Fibroblast of upper back skin (primary cell): ENCODE results near the gene IZUMO1R.
"Not testable (repeated sequence)": the region's sequence is repeated elsewhere in the genome, so short reads cannot be mapped to it uniquely, and the experiment has no call there.

ENCODE experiments used
- DNase-seq: peaks from one replicate; pipeline ENCODE4 v3.0.0-alpha.2; 2013

Gene IZUMO1R

DNA sequence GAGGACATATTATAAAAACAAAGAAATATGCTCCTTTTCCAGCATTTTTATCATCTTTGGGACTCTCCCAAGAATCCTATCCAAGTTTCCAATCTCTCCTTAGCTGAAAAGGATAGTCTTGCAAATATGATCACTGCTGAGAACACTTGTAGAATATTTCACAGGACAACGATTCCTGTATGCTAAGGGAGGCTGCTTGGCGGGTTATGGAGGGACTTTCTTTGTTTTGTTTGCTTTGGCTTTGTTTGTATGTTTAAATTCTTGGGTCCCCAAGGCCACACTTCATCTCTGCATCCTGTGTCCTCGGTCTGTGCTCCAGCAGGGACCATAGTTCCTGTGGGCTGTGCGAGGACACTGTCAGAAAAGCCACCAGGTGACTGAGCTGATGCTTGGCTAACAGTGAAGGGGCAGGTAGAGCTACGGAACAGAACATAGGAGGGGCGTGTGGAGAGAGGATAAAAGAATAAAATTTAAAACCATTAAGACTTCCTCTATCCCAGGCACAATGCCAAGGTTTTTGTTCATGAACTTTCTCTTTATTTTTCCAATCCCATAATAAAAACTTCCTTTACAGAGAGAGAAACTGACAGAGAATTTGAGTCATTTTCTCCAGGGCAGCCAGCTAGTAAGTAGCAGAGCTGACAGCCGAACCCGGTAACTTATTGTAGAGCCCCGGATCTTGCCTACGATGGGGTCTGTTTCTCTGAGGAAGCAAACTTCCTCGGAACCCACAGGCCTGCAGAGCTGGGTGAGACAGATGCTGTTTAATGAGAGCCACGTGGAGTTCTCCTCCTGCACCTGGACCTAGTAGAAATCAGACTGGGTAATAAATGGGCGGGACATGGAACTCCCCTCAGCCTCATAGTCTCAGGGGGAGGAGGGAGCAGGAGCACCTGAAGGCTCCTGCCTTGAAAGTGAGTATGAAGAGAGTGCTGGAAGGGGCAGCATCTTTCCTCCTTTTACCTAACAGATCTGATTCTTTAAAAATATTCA lies at the start of gene IZUMO1R:
TSS of gene IZUMO1R (plus strand) at position 615 of the 993 bp plus-strand sequence. CDS start 1,057 bp downstream, outside the sequence.
- peak; percentile 9 for DNase-seq

DNA sequence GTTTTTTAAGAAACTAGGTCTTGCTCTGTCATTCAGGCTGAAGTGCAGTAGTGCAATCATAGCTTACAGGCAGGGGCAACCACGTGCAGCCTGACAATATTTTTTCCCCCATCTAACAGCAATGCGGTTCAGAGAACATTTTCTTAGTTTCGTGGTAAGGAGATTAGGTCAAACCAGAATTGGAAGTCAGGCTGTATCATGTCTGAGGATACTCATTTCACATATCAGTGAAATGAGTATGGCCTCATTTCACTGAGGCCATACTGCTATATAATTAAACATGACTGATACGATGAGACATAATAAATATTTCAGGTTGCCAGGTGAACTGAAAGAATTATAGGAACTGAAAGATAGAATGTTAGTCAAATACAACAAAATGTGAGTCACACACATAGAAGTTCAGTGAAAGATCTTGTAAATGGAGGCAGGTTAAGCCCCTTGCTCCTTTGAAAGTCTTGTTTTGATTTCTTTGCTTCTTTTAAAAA lies 32.5 kb upstream of the IZUMO1R start:
- no peak for DNase-seq

DNA sequence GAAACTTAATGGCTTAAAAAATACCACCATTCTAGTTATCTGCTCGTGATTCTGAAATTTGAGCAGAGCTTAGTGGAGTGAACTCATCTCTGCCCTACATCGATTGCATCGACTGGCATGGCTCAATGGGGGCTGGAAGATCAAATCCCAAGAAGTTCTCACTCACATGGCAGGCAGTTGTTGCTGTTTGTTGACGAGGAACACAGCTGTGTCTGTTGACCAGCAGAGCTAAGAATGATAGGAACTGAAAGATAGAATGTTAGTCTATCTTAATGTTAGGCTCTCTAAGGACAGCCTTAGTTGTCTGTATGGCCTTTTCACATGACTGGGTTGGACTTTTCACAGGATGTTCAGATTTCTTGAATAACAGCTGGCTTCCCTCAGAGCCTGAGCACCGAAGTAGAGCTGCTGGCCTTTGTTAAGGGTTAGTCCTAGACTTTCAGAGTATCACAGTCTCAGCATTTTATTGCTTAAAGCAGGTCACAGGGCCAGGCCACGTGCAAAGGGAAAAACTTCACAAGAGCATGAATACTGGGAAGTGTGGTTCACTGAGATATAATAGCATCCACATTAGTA lies 31.6 kb upstream of the IZUMO1R start:
- no peak for DNase-seq

DNA sequence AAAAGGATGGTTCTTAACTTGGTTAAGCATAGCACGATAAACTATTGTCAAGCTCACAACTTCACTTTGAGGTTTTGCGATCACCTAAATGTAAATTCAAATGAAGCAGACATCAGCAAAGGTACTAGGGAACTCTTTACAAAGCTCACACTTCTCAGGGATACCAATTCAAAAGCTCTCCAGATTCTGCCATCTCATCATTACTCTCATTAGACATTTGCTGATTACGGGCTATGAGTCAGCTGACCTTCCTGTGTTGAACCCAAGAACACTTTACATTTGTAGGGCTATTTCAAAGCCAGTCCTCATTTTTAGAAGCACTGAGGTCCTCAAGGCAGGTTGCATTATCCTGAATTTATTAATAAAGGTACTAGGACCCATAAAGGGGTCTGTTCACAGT lies 28.4 kb upstream of the IZUMO1R start:
- DNase-seq, result no peak

DNA sequence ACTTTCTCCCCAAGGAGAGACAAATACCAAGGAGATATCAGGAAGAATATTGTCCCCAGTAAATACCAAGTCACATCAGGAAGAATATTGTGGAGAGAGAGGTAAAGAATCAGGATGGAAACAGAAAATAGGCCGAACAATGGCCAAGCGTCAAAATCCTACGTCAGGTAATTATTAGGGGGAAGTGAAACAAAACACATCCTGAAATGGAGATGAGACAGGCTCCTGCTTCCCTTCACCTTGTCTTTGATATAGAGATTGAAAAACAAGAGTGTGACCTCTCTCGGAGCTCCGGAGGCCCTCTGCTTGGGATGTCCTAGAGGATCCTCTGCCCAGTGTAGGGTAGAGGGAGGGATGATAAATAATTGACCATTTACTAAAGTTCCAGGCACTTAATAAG lies 27.4 kb upstream of the IZUMO1R start:
- DNase-seq, result no peak

DNA sequence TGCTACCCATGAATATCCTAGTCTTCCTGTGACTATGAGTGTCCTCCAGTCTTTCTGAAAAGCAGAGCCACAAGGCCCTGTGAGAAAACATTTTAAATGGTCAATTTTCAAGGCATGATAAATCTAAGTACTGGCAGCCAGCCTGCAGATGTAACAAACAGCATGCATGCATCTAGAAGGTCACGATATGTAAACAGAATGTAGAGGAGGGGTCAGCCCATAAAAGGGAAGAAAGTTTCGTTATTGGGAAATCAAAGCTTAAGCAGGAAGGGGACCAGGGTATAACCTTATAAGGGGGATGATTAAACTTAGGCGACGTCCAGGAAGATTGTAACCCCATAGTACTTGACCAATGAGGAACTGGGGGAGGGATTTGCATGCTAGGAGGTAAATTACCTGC lies 26.2 kb upstream of the IZUMO1R start:
- DNase-seq, result not testable (repeated sequence)

DNA sequence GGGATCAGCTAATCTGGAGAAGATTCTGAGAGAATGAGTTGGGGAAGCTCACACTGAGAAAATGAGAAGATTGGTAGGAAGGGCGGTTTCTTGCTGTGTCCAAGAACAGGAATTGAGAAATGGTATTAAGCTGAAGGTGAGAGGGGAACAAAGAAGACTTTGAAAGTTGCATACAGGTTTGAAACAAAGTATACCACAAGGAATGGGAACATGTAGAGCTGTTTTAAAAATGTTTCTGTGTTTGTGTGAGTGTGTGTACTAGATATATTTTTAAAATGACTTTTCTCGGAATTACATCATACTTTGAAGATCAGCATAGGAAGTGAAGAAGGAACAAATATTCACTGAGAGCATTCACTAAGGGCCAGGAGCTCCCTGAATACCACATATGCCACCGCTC lies 24.4 kb upstream of the IZUMO1R start:
- DNase-seq, result no peak

DNA sequence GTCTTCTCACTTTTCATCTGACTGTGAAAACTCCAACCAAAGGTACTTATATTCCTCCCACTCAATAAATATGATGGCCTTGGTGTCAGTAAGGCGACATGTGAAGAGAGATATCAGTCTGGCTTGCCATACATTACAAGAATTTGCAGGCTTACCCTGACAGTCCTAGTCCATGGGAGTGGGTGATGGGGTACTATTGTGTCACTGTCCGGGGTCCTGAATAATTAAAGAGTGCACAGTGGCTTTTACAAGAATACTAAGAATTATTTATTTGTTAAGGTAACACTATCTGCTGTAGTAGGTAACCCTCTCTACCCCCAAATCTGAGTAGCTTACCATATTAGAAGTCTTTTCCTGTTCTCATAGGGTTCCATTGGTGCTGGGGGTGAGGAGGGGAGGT lies 23.1 kb upstream of the IZUMO1R start:
- DNase-seq, result no peak

DNA sequence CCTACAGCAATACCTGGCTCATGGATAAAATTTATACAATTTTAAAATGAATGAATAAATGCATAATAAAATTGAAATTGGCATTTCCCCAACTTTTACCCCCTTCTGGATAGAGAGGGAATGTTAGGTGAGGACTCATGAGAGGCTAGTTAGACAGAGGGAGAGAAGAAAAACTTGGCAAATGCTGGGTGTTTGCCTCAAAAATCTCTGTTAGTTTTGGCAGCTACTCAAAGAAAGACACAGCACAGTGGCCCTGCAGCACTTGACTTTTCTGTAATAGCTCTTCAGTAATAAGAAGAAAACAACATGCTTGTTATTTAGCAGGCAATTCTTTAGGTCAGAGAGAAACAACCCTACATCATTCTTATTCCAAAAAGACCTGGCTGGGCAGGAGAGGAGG lies 20.7 kb upstream of the IZUMO1R start:
- DNase-seq, result no peak

DNA sequence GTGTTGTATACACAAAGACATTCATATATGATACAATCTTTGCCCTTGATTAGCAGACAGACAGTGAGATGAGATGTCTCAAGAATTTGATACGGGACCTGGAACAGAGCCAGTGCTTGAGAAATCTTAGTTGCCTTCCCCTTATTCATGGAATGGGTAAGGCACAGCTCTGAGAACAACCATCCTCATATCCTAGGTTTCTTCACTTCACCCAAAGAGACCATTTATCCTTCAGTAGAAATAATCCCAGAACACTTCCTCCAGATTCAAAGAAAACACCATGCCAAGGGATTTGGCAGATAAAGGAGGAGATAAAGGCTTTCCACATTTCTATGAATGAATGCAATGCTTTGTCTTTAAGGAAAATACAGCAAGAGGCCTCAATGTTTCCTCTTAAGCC lies 8.8 kb upstream of the IZUMO1R start:
- no peak for DNase-seq

DNA sequence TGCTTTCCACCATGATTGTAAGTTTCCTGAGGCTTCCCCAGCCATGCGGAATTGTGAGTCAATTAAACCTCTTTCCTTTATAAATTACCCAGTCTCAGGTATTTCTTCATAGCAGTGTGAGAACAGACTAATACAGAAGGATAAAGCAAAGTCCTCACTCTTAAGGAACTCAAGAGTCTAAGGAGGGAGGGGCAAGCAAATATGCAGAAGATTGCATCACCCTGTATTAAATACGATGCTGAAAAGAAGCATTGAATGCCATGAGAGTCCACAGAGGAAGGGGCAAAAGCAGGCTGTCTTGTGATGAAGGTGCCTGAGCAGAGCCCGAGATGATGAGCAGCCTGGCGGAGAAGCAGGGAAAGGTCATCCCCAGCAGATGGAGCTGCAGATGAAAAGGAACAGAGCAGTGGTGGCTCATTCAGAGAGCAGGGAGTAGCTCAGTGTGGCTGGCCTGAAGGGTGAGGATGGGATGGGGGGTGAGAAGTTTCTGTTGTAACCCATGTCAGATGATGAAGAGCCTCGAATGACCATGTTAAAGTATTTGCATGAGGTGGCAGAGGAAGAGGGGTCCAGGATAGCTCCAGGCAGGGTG lies 6.3 kb upstream of the IZUMO1R start:
- DNase-seq, result no peak

DNA sequence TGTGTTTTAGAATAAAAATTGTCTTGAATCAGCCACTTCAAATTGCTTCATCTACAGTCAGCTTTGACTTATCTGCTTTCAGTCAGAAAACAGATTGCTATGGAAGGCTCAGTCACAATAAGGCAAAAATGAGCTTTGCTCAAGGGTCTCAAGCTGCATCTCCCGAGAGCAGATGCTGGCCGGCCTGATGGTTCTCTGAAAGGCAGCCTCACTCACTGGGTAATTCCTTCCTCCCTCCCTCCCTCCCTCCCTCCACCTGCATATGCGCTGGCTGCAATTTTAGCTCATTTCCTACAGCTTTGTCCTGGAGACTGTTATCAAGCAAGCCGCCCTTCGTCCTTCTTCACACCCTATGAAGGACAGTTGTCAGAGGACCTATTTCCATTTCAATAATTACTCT lies 1.6 kb upstream of the IZUMO1R start:
- no peak for DNase-seq

DNA sequence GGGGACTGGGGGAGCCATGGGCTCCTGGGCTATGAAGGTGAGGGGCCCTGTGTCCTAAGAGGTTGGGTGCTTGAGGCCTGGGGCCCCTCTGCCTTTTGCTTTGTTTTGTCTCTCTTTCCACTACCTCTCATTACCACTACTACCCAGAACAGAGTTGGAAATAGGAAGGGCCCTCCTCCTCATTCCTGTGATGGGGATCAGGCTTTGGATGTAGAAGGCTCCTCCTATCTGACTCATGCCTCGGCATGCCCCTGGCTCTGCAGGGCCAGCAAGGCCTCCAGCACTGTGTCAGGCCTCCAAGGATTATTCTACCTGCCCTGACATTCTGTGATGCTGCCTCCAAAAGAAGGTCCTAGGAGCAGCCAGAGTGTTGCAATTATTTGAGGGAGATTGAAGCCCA lies 766 bp downstream of the IZUMO1R start:
- DNase-seq, result peak; percentile 14

DNA sequence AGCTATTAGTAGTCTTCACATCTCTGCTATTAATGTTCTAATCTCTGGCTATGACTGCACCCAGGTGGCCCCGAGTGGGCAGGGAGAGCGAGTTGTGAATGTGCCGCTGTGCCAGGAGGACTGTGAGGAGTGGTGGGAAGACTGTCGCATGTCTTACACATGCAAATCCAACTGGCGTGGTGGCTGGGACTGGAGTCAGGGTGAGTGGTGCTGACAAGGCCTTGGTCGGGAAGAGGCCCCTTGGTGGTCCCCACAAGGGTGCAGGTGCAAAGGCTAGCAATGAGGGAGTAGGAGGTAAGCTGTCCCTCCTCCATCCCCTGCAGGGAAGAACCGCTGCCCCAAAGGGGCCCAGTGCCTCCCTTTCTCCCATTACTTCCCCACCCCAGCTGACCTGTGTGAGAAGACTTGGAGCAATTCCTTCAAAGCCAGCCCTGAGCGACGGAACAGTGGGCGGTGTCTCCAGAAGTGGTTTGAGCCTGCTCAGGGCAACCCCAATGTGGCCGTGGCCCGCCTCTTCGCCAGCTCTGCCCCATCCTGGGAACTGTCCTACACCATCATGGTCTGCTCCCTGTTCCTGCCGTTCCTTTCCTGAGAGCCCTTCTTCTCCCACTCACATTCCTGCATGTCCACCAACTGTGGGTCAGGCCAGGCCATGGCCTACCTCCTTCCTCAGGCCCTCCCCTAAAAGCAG lies 2.9 kb downstream of the IZUMO1R start:
- no peak for DNase-seq

DNA sequence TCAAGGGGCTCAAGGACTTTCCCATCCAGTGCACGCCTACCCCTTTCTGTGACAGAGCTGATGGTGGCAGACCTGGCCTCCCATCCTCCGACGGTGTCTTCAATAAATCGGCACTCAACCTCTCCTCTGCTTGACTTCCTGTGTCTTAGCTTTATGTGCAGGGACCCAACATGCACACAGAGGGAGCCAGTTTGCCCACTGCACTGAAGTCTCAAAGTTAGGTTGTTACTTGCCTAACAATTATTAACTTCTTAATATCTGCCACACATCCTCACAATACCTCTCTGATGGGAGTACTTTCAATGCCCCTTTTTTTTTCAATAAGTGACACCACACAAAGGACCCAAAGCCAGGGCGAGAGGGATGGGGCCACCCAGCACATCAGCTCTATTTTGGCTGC lies 3.6 kb downstream of the IZUMO1R start:
- no peak for DNase-seq

DNA sequence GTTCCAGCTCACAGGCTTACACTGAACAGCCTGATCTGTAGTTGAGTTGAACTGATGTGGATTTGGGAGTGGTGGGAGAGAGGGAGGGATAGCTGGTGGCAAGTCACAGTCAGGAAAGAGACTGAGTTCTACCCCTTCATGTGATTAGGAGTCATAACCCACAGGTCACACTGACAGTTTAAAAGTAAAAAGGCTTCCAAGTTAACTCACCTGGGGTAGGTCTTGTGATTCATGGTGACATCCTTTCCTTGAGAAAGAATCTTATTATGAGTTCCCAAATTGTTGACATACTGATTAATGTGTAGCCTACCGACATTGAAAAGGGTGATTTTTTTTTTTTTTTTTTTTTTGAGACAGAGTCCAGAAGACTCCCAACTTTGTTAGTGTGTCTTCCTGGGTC lies 5.4 kb downstream of the IZUMO1R start:
- no peak for DNase-seq

DNA sequence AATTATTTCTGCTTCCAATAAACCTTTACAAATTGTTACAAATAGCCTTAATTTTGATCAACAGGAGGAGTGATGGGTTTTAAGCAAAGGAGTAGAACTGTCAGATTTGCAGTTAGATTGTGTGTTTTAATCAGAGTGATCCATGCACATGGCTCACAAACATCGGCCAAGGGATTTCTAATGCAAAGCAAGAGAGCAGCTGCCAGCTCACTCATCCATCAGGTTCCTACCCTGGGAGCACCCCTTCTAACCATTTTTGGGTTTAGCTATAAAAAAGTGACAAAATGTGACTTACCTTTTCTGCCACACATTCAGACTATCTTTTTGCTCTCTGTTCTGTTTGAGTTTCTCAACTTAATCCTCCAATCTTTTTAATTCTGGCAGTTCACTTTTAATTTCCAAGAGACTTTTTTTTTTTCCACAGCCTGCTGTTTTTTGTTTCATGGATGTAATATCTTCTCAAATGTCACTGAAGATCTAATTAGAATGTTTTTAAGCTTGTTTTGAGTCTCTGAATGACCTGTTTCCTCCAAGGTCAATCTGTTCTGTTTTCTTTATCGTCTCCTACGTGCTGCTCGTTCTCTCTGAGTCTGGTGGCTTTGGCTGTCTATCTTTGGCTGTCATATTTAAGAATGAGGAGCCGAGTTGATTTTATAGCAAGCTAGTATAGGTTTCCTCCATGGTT lies 6.0 kb downstream of the IZUMO1R start:
- DNase-seq, result no peak

DNA sequence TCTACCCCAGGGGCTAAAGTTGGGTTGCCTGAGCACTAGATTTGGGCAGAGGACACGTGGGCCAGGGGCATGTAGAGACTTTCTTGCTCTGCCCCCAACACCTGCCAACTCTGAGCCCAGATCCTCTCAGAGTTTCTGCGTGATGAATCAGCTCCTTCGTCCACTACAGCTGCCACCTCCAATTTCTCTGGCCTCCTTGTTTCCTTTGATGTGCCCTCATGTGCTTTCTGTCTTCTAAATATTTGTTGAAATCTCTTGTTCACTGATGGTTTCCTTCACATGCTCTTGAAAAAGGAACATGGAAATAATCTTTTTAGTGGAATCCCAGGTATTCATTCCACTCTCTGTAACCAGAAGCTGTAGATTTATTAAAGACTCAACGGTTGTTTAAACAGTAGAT lies 8.0 kb downstream of the IZUMO1R start:
- no peak for DNase-seq

DNA sequence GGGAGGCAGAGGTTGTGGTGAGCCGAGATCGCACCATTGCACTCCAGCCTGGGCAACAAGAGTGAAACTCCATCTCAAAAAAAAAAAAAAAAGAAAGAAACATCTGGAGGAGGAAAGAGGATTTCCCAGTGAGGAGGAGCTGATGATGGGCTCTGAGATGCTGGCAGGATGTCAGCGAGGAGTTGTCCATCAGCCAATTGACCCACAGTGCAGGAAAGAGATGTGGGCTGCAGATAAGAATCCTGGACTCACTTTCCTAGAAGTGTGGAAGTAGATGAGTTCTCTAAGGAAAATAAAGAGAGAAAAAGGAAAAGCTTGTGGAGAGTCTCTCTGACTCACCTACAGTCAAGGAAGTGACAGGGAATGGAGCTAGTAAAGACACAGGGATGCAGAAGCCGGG lies 9.7 kb downstream of the IZUMO1R start:
- no peak for DNase-seq

DNA sequence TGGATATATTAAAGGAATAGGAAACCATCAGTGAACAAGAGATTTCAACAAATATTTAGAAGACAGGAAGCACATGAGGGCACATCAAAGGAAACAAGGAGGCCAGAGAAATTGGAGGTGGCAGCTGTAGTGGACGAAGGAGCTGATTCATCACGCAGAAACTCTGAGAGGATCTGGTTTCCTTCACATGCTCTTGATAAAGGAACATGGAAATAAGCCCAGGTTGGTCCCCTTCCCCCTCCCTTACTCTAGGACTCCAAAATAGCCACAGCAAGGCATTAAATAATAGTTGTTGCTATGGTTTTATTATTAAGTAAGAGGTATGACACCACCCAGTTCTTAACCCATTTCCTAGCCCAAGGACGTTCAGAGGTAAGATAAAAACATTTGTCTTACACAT lies 11.3 kb downstream of the IZUMO1R start:
- peak; percentile 22 for DNase-seq

DNA sequence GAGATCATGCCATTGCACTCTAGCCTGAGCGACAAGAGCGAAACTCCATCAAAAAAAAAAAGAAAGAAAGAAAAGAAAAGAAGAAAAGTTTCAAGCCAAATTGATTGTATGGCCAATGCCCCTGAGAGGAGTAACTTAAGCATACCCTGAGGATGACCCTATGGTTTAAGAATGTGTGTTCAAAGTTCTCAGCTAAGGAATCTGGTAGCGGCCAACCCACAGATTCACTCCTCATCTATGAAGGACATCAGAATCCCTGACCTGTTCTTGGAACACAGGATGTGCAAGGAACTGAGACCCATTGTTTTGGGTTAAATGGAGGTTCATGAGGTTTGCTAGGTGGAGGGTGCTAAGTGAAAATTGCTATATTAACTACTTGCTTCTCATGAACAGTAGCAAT lies 18.1 kb downstream of the IZUMO1R start:
- no peak for DNase-seq

DNA sequence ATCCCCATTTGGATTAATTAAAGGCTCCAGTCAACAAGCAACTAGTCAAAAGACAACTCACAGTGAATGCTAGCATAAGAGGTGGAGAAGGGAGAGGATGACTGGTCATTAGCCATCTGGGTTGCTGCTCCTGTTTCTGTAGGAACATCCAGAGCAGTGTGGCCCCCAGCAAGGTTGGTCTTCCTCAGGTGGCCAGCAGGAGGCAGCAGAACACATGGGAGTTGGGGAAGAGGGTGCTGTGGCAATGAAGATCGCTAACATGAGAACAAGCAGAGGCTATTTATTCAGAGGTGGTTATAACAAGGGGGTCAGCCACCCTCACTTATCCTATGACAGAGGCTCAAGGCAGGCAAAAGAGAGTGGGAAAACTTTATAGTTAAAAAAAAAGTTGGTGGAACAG lies 21.3 kb downstream of the IZUMO1R start:
- DNase-seq, result no peak

DNA sequence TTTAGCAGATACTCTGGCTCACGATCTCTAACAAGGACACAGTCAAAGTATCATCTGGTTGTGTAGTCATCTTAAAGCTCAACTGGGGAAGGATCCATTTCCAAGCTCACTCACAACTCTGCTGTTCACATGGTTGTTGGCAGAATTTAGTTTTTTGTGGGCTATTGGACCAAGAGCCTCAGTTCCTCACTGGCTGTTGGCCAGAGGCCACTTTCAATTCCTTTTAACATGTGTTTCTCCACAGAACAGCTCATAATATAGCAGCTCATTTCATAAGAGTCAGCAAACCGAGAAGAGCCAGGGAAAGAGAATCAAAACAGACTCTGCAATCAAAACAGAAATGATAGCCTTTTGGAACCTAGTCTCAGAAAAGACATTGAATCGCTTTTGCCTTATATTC lies 22.6 kb downstream of the IZUMO1R start:
- no peak for DNase-seq
